HFF-Myc (cell line): ENCODE results near the gene F2RL2.

Source experiments
- DNase-seq: peaks from one replicate; pipeline ENCODE4 v3.0.0-alpha.2; 2011; ENCODE audit warnings: low read depth; ENCODE audit errors: extremely low read depth
- H3K4me3 ChIP-seq: replicated peaks from 2 replicates; pipeline ENCODE4 v1.5.1; 2011; ENCODE audit warnings: low read depth, mild to moderate bottlenecking, control low read depth, low read length
- CTCF ChIP-seq: IDR thresholded peaks from 2 replicates; pipeline ENCODE4 v1.5.1; 2012; ENCODE audit warnings: mild to moderate bottlenecking, low read depth, low read length, control low read depth; ENCODE audit errors: missing control alignments

The F2RL2 gene

GRCh38 chr5:76602094-76602726, 21.0 kb downstream of the F2RL2 start:
- DNase-seq, result no peak
- no peak overlapping the region for H3K4me3 ChIP-seq
- TF ChIP-seq CTCF, result peak; percentile 26

GRCh38 chr5:76601470-76601869, 21.7 kb downstream of the F2RL2 start:
- no peak overlapping the region for H3K4me3 ChIP-seq
- DNase-seq, result peak; percentile 72
- peak; percentile 60 for TF ChIP-seq CTCF

GRCh38 chr5:76600716-76601115, 22.5 kb downstream of the F2RL2 start:
- no peak for TF ChIP-seq CTCF
- no peak for DNase-seq
- no peak overlapping the region for H3K4me3 ChIP-seq

- TF ChIP-seq CTCF, result no peak
- DNase-seq, result no peak
- no peak overlapping the region for H3K4me3 ChIP-seq
Observed at GRCh38 chr5:76598531-76598930, 24.7 kb downstream of the F2RL2 start.

- no peak for TF ChIP-seq CTCF
- no peak overlapping the region for H3K4me3 ChIP-seq
- no peak for DNase-seq
Observed at GRCh38 chr5:76595755-76596481, 27.3 kb downstream of the F2RL2 start.

- no peak for TF ChIP-seq CTCF
- H3K4me3 ChIP-seq, result no peak overlapping the region
- DNase-seq, result no peak
Observed at GRCh38 chr5:76594107-76594506, 29.1 kb downstream of the F2RL2 start.
